Upper lobe of left lung (tissue), 4 donors: ENCODE measurements around the gene LRRC8D.

Experiments used
- CTCF ChIP-seq, 6 experiments: fragments of 450-650 bp in 4 of 6; fragments of 200-600 bp in 2 of 6; sonication (generic) in 2 of 6; IDR thresholded peaks; one replicate each; pipeline ENCODE4 v1.5.1; 2016 to 2019; ENCODE audit warnings: antibody characterized with exemption in 6 of 6
- EP300 ChIP-seq, 4 donors: sonication (generic); formaldehyde crosslinking; IDR thresholded peaks; one replicate each; pipeline ENCODE4 v1.5.1; 2017; ENCODE audit warnings: antibody characterized with exemption in 4 of 4, control low read depth in 2 of 4

- no peak for TF ChIP-seq CTCF (IDR thresholded peaks at IDR 0.05)
- no peak for TF ChIP-seq EP300 (IDR thresholded peaks at IDR 0.05)
Observed at GRCh38 chr1:89906088-89906487, 85.3 kb downstream of the LRRC8D start.
